Adrenal gland (tissue), 5 donors: ENCODE results near the gene ATP6V0B.

ENCODE experiments used
- CTCF ChIP-seq, 6 experiments: fragments of 450-650 bp in 4 of 6; fragments of 200-600 bp in 2 of 6; sonication (generic) in 1 of 6; IDR thresholded peaks; 1 replicate in 5 of 6; 2 replicates in 1 of 6; pipeline versions ENCODE4 v1.5.1 to v1.8.0; 2016 to 2021; ENCODE audit warnings: antibody characterized with exemption in 6 of 6, mild to moderate bottlenecking in 2 of 6, moderate library complexity in 1 of 6
- POLR2A ChIP-seq, 2 donors: fragments of 450-650 bp; IDR thresholded peaks; one replicate each; pipeline ENCODE4 v1.6.1; 2017; ENCODE audit warnings: antibody characterized with exemption in 2 of 2, mild to moderate bottlenecking in 2 of 2, moderate library complexity in 1 of 2
- donor health status: DM: no; HTN: no; CAD: no.

GRCh38 chr1:44014365-44015104 lies 39.8 kb downstream of the ATP6V0B start:
- TF ChIP-seq CTCF (IDR thresholded peaks at IDR 0.05) (no peak), POLR2A (IDR thresholded peaks at IDR 0.05) (no peak)
